ENCODE results near the gene HS3ST4. TPM values are rescaled to one million over a fixed set of nuclear protein-coding genes. Genes with fewer than 3 reads are reported as not detected.

HS3ST4 gene
- total RNA-seq, 3 donors from 2014 or later = 0.66 to 3.4 TPM; not detected in 1

- H3K27me3 ChIP-seq = no peaks in the 10 kb centered on the region
- no peaks in the 10 kb centered on the region for H3K9me3 ChIP-seq
- no peak for TF ChIP-seq POLR2A (IDR thresholded peaks at IDR 0.05)
- TF ChIP-seq CTCF (IDR thresholded peaks at IDR 0.05) = no peak
- TF ChIP-seq POLR2AphosphoS5 (IDR thresholded peaks at IDR 0.05) = no peak
- no peak overlapping the region for H3K4me3 ChIP-seq
- intact Hi-C loops (cut with DNase I; ENCODE audit: low total_unique reads) = no loop called here
- H3K27ac ChIP-seq = no peak overlapping the region
- no peaks in the 10 kb centered on the region for H3K36me3 ChIP-seq
- H3K4me1 ChIP-seq = no peaks in the 10 kb centered on the region
- no peak for DNase-seq (ENCODE audit: low spot score in 2 of 2)
Measured at GRCh38 chr16:25713785-25714570, 22.2 kb downstream of the HS3ST4 start.

GRCh38 chr16:25716186-25716585 is 24.4 kb downstream of the HS3ST4 start:
- no peak overlapping the region for H3K4me3 ChIP-seq
- no peak for DNase-seq (ENCODE audit: low spot score in 2 of 2)
- TF ChIP-seq POLR2AphosphoS5 (IDR thresholded peaks at IDR 0.05) = no peak
- TF ChIP-seq CTCF (IDR thresholded peaks at IDR 0.05) = no peak
- TF ChIP-seq POLR2A (IDR thresholded peaks at IDR 0.05) = no peak
- no peaks in the 10 kb centered on the region for H3K27me3 ChIP-seq
- H3K9me3 ChIP-seq = no peaks in the 10 kb centered on the region
- intact Hi-C loops (cut with DNase I; ENCODE audit: low total_unique reads) = no loop called here
- H3K27ac ChIP-seq = no peak overlapping the region
- no peaks in the 10 kb centered on the region for H3K36me3 ChIP-seq
- H3K4me1 ChIP-seq = no peaks in the 10 kb centered on the region

GRCh38 chr16:25721439-25721838 is 29.7 kb downstream of the HS3ST4 start:
- DNase-seq (ENCODE audit: low spot score in 2 of 2) = no peak
- no peak overlapping the region for H3K4me3 ChIP-seq
- TF ChIP-seq CTCF (IDR thresholded peaks at IDR 0.05) = no peak
- TF ChIP-seq POLR2A (IDR thresholded peaks at IDR 0.05) = no peak
- TF ChIP-seq POLR2AphosphoS5 (IDR thresholded peaks at IDR 0.05) = no peak
- no peaks in the 10 kb centered on the region for H3K4me1 ChIP-seq
- H3K27me3 ChIP-seq = no peaks in the 10 kb centered on the region
- no peaks in the 10 kb centered on the region for H3K9me3 ChIP-seq
- intact Hi-C loops (cut with DNase I; ENCODE audit: low total_unique reads) = no loop called here
- no peaks in the 10 kb centered on the region for H3K36me3 ChIP-seq
- no peak overlapping the region for H3K27ac ChIP-seq

GRCh38 chr16:25726430-25727098 is 34.8 kb downstream of the HS3ST4 start:
- Histone ChIP-seq H3K4me3 (no peak overlapping the region), H3K9me3 (no peaks in the 10 kb centered on the region), H3K36me3 (no peaks in the 10 kb centered on the region), H3K27me3 (no peaks in the 10 kb centered on the region), H3K27ac (no peak overlapping the region), H3K4me1 (no peaks in the 10 kb centered on the region)
- TF ChIP-seq POLR2AphosphoS5 (IDR thresholded peaks at IDR 0.05) (no peak), CTCF (IDR thresholded peaks at IDR 0.05) (no peak), POLR2A (IDR thresholded peaks at IDR 0.05) (no peak)
- intact Hi-C loops (cut with DNase I; ENCODE audit: low total_unique reads) = no loop called here
- no peak for DNase-seq (ENCODE audit: low spot score in 2 of 2)
